ENCODE results near the gene INPP4B.

The INPP4B gene

GRCh38 chr4:142331646-142332045 is 514.5 kb downstream of the INPP4B start:
- DNase-seq: no peak

GRCh38 chr4:142331132-142331531 is 515.0 kb downstream of the INPP4B start:
- DNase-seq: no peak

- DNase-seq: no peak
These were observed 515.8 kb downstream of the INPP4B start for GRCh38 chr4:142330311-142330710.

GRCh38 chr4:142329313-142329712 is 516.8 kb downstream of the INPP4B start:
- DNase-seq: no peak

- no peak for DNase-seq
These were observed 519.9 kb downstream of the INPP4B start for GRCh38 chr4:142326181-142326580.

- DNase-seq: no peak
These were observed 521.5 kb downstream of the INPP4B start for GRCh38 chr4:142324572-142324971.

- DNase-seq: no peak
These were observed 523.1 kb downstream of the INPP4B start for GRCh38 chr4:142322996-142323395.

GRCh38 chr4:142318280-142318679 is 527.8 kb downstream of the INPP4B start:
- DNase-seq: no peak

- DNase-seq: no peak
These were observed 529.2 kb downstream of the INPP4B start for GRCh38 chr4:142316913-142317312.

- DNase-seq: no peak
These were observed 530.1 kb downstream of the INPP4B start for GRCh38 chr4:142316025-142316424.

GRCh38 chr4:142314686-142315085 is 531.4 kb downstream of the INPP4B start:
- no peak for DNase-seq

- DNase-seq: no peak
These were observed 531.9 kb downstream of the INPP4B start for GRCh38 chr4:142314247-142314646.

GRCh38 chr4:142312391-142312790 is 533.7 kb downstream of the INPP4B start:
- no peak for DNase-seq

- DNase-seq: no peak
These were observed 534.2 kb downstream of the INPP4B start for GRCh38 chr4:142311916-142312315.

- no peak for DNase-seq
These were observed 536.3 kb downstream of the INPP4B start for GRCh38 chr4:142309772-142310171.

GRCh38 chr4:142307857-142308256 is 538.2 kb downstream of the INPP4B start:
- DNase-seq: no peak

- no peak for DNase-seq
These were observed 548.8 kb downstream of the INPP4B start for GRCh38 chr4:142297313-142297712.

- DNase-seq: no peak
These were observed 552.6 kb downstream of the INPP4B start for GRCh38 chr4:142293536-142293935.

GRCh38 chr4:142292231-142292630 is 553.9 kb downstream of the INPP4B start:
- DNase-seq: no peak

- DNase-seq: no peak
These were observed 554.6 kb downstream of the INPP4B start for GRCh38 chr4:142291299-142292050.

- DNase-seq: no peak
These were observed 558.7 kb downstream of the INPP4B start for GRCh38 chr4:142287371-142287770.

- DNase-seq: no peak
These were observed 560.9 kb downstream of the INPP4B start for GRCh38 chr4:142285222-142285583.

GRCh38 chr4:142284402-142285221 is 561.5 kb downstream of the INPP4B start:
- DNase-seq: no peak

- no peak for DNase-seq
These were observed 563.1 kb downstream of the INPP4B start for GRCh38 chr4:142282870-142283431.
